HCT116 (cell line): Measurements from ENCODE around the gene FAT1. TPM values are rescaled to one million over a fixed set of nuclear protein-coding genes. Genes with fewer than 3 reads are reported as not detected.

Source experiments
- ATAC-seq: fragments of 200-7000 bp; cut with Tn5 transposase; 2 replicates; pipeline ENCODE4 v1.9.1; 2020; ENCODE audit warnings: mild to moderate bottlenecking, moderate library complexity
- BruUV-seq: library from RNA; stranded (reverse); fragments of 400-500 nt; replicated peaks from 2 replicates; lab custom pipeline; 2021; lab: Mats Ljungman, UMichigan
- CTCF ChIA-PET: fragments of 300-600 bp; sonication (Branson Sonifier 250); formaldehyde crosslinking; loops from one replicate; lab custom pipeline; 2021; ENCODE audit warnings: antibody characterized with exemption; lab: Charles Lee
- POLR2A ChIA-PET: fragments of 300-600, 350-600 bp; sonication (Branson Sonifier 250); formaldehyde crosslinking; loops from one replicate; lab custom pipeline; 2021; ENCODE audit warnings: antibody characterized with exemption; lab: Charles Lee
- RAD21 ChIA-PET, 2 experiments: fragments of 300-600 bp; sonication (Branson Sonifier 250); formaldehyde crosslinking; loops; one replicate each; lab custom pipeline; 2023; ENCODE audit warnings: low total read pairs in 2 of 2; ENCODE audit not compliant: uncharacterized antibody in 2 of 2, unreplicated experiment in 2 of 2, low non-redundant PET in 1 of 2; lab: Charles Lee
- DNase-seq: peaks from one replicate; pipeline ENCODE4 v3.0.0-alpha.2; 2010; ENCODE audit warnings: low read depth, low spot score
- H2AFZ ChIP-seq: fragments of 200-600 bp; shearing (Covaris generic), sonication (generic); 2 replicates; pipeline ENCODE4 v1.6.1; 2017; ENCODE audit warnings: low read depth, mixed run types, mixed read lengths, antibody characterized with exemption, low read length; ENCODE audit not compliant: poor library complexity, severe bottlenecking
- H3K27ac ChIP-seq: 2 replicates; pipeline ENCODE4 v1.5.1; 2012; ENCODE audit warnings: low read depth, low read length
- H3K27me3 ChIP-seq: fragments of 200-600 bp; sonication (generic); 2 replicates; pipeline ENCODE4 v1.6.1; 2016; ENCODE audit warnings: mixed run types, low read length, mixed read lengths; ENCODE audit not compliant: insufficient read depth
- H3K36me3 ChIP-seq, 2 experiments: fragments of 200-500 bp in 1 of 2; fragments of 200-600 bp in 1 of 2; sonication (Bioruptor generic) in 1 of 2; sonication (generic) in 1 of 2; 2 replicates each; pipeline versions ENCODE4 v1.5.1 to v1.6.1; 2014 to 2016; ENCODE audit warnings: low read length in 2 of 2, inconsistent platforms in 1 of 2, mixed read lengths in 1 of 2, mixed run types in 1 of 2; ENCODE audit not compliant: insufficient read depth in 2 of 2, control insufficient read depth in 1 of 2
- H3K4me1 ChIP-seq, 2 experiments: fragments of 200-600 bp in 1 of 2; sonication (generic) in 1 of 2; 2 replicates each; pipeline versions ENCODE4 v1.5.1 to v1.6.1; 2012 to 2017; ENCODE audit warnings: low read length in 2 of 2, inconsistent platforms in 1 of 2, mild to moderate bottlenecking in 1 of 2, mixed read lengths in 1 of 2, mixed run types in 1 of 2, moderate library complexity in 1 of 2; ENCODE audit not compliant: insufficient read depth in 2 of 2, control insufficient read depth in 1 of 2
- H3K4me2 ChIP-seq: fragments of 200-600 bp; sonication (generic); 2 replicates; pipeline ENCODE4 v1.6.1; 2017; ENCODE audit warnings: mixed run types, low read length, mixed read lengths
- H3K4me3 ChIP-seq, 2 experiments: fragments of 200-600 bp in 1 of 2; sonication (generic) in 1 of 2; replicated peaks in 1 of 2; 2 replicates each; pipeline ENCODE4 v1.5.1; 2011 to 2016; ENCODE audit warnings: low read length in 2 of 2, control low read depth in 1 of 2, low read depth in 1 of 2, mild to moderate bottlenecking in 1 of 2, mixed read lengths in 1 of 2, mixed run types in 1 of 2
- H3K79me2 ChIP-seq: fragments of 200-600 bp; sonication (generic); 2 replicates; pipeline ENCODE4 v1.6.1; 2017; ENCODE audit warnings: mild to moderate bottlenecking, mixed run types, low read length, moderate library complexity, mixed read lengths; ENCODE audit not compliant: insufficient read depth
- H3K9ac ChIP-seq: fragments of 200-600 bp; sonication (generic); 2 replicates; pipeline ENCODE4 v1.6.1; 2016; ENCODE audit warnings: low read length, mixed read lengths
- H3K9me2 ChIP-seq: fragments of 200-600 bp; sonication (generic), shearing (Covaris generic); 2 replicates; pipeline ENCODE4 v1.6.1; 2017; ENCODE audit warnings: mixed run types, mild to moderate bottlenecking, moderate library complexity; ENCODE audit not compliant: insufficient read depth
- H3K9me3 ChIP-seq, 2 experiments: fragments of 200-500 bp in 1 of 2; fragments of 200-600 bp in 1 of 2; sonication (Bioruptor generic) in 1 of 2; sonication (generic) in 1 of 2; 2 replicates each; pipeline ENCODE4 v1.6.1; 2014 to 2017; ENCODE audit warnings: low read length in 2 of 2, mixed read lengths in 2 of 2, inconsistent platforms in 1 of 2, low read depth in 1 of 2, mild to moderate bottlenecking in 1 of 2, mixed run types in 1 of 2, moderate library complexity in 1 of 2; ENCODE audit not compliant: control insufficient read depth in 1 of 2, insufficient read depth in 1 of 2
- H4K20me1 ChIP-seq: fragments of 200-600 bp; sonication (generic), shearing (Covaris generic); 2 replicates; pipeline ENCODE4 v1.6.1; 2017; ENCODE audit warnings: mixed run types, mild to moderate bottlenecking, moderate library complexity; ENCODE audit not compliant: insufficient read depth
- ATF3 ChIP-seq: IDR thresholded peaks from 2 replicates; pipeline ENCODE4 v1.6.1; 2012
- CBX3 ChIP-seq: IDR thresholded peaks from 2 replicates; pipeline ENCODE4 v1.6.1; 2012; ENCODE audit warnings: low read depth
- CEBPB ChIP-seq: IDR thresholded peaks from 2 replicates; pipeline ENCODE4 v1.6.1; 2012; ENCODE audit warnings: low read depth
- CTCF ChIP-seq, 3 experiments: fragments of 200-600 bp in 1 of 3; sonication (generic) in 1 of 3; IDR thresholded peaks in 2 of 3; conservative IDR thresholded peaks in 1 of 3; 2 replicates each; pipeline ENCODE4 v1.5.1; 2012 to 2017; ENCODE audit warnings: low read depth in 2 of 3, low read length in 2 of 3, antibody characterized with exemption in 1 of 3, borderline replicate concordance in 1 of 3, control low read depth in 1 of 3, mild to moderate bottlenecking in 1 of 3, mixed read lengths in 1 of 3, mixed run types in 1 of 3, moderate library complexity in 1 of 3; ENCODE audit not compliant: insufficient read depth in 1 of 3
- EGR1 ChIP-seq: IDR thresholded peaks from 2 replicates; pipeline ENCODE4 v1.6.1; 2012; ENCODE audit warnings: low read depth
- ELF1 ChIP-seq: IDR thresholded peaks from 2 replicates; pipeline ENCODE4 v1.6.1; 2012; ENCODE audit warnings: low read depth, borderline replicate concordance
- EZH2 ChIP-seq: fragments of 200-600 bp; sonication (generic); IDR thresholded peaks from 2 replicates; pipeline ENCODE4 v1.6.1; 2017; ENCODE audit warnings: antibody characterized with exemption, mixed run types
- FOSL1 ChIP-seq: IDR thresholded peaks from 2 replicates; pipeline ENCODE4 v1.6.1; 2012; ENCODE audit warnings: low read depth
- JUND ChIP-seq: IDR thresholded peaks from 2 replicates; pipeline ENCODE4 v1.6.1; 2012
- MAX ChIP-seq: IDR thresholded peaks from 2 replicates; pipeline ENCODE4 v1.6.1; 2012
- POLR2A ChIP-seq: IDR thresholded peaks from 2 replicates; pipeline ENCODE4 v1.7.0; 2011; ENCODE audit warnings: borderline replicate concordance; ENCODE audit not compliant: insufficient read depth, insufficient read length; ENCODE audit errors: extremely low read depth
- POLR2AphosphoS5 ChIP-seq: IDR thresholded peaks from 2 replicates; pipeline ENCODE4 v1.6.1; 2011; ENCODE audit warnings: mild to moderate bottlenecking, low read depth, low read length, moderate library complexity
- RAD21 ChIP-seq: IDR thresholded peaks from 2 replicates; pipeline ENCODE4 v1.6.1; 2012; ENCODE audit warnings: low read depth, mild to moderate bottlenecking
- SIN3A ChIP-seq: IDR thresholded peaks from 2 replicates; pipeline ENCODE4 v1.6.1; 2012; ENCODE audit warnings: low read depth
- SP1 ChIP-seq: IDR thresholded peaks from 2 replicates; pipeline ENCODE4 v1.6.1; 2012; ENCODE audit warnings: low read depth
- SRF ChIP-seq: IDR thresholded peaks from 2 replicates; pipeline ENCODE4 v1.6.1; 2012; ENCODE audit warnings: low read depth
- TCF7L2 ChIP-seq: IDR thresholded peaks from 2 replicates; pipeline ENCODE4 v1.7.0; 2011; ENCODE audit warnings: borderline replicate concordance, inconsistent platforms; ENCODE audit not compliant: insufficient read depth, insufficient read length; ENCODE audit errors: extremely low read depth
- YY1 ChIP-seq: IDR thresholded peaks from 2 replicates; pipeline ENCODE4 v1.6.1; 2011; ENCODE audit warnings: low read length, low read depth, moderate library complexity, mild to moderate bottlenecking; ENCODE audit not compliant: insufficient replicate concordance; ENCODE audit errors: extremely low read depth
- ZBTB33 ChIP-seq: IDR thresholded peaks from 2 replicates; pipeline ENCODE4 v1.6.1; 2011; ENCODE audit warnings: mild to moderate bottlenecking, low read length, moderate library complexity; ENCODE audit not compliant: insufficient replicate concordance; ENCODE audit errors: extremely low read depth
- ZNF274 ChIP-seq: fragments of 200-500 bp; sonication (Bioruptor generic); IDR thresholded peaks from 2 replicates; pipeline ENCODE4 v1.6.1; 2014; ENCODE audit warnings: mild to moderate bottlenecking, low read depth, low read length, inconsistent platforms
- intact Hi-C: fragments of 100-400 bp; cut with micrococcal nuclease; formaldehyde crosslinking; loops from 2 replicates; pipeline ENCODE4 v1.10.0; 2022
- total RNA-seq: library from RNA; stranded (reverse); gene quantifications from one replicate; pipeline ENCODE4 v1.2.1, GENCODE V29; 2021; ENCODE audit not compliant: unreplicated experiment

Gene FAT1
- total RNA-seq, 1 experiment from 2014 or later, result 676 TPM

DNA sequence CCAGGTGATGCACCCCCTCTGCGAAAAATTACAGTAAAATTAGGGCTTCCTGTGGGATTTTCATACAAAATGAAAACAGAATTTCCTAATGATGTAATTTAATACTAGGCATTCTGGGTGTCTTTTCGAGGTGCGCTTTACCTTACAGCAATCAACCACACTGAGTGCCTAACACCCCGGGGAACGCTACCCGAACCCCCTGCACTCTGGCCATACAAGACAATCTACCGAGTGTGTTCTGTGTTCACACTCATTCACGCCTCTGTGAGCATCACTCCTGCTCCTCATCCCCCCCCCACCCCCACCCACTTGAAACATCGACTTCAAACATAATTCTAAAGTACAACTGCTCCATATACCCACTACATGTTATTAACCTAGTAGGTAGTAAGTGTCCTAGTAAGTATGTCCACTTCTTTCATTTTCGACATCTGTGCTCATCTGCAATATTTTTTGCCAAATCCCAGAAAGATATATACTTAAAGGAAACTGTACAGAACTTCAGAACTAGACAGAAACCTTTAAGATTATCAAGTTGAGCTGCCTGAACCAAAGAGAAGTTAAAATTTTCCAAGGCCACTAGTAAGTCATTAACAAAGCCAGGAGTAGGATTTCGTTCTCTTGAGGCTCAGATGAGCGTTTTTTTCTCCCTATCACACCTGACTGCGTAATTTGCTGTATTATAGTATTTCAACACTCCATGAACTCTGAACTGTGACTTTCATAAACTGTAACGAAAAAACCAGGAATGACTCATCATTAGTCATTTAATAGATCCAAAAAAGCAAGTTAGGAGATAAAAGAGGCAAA lies 80.0 kb downstream of the FAT1 start:
- peak overlapping the region; percentile 41; the same call in 1 of the 2 replicates for H3K27ac ChIP-seq
- CTCF ChIA-PET, result no interaction called here
- H3K9ac ChIP-seq, result no peak overlapping the region
- H3K9me3 ChIP-seq, result no peaks in the 10 kb centered on the region
- H3K27me3 ChIP-seq, result no peaks in the 10 kb centered on the region
- no peaks in the 10 kb centered on the region for H3K9me2 ChIP-seq
- H3K4me2 ChIP-seq, result peak overlapping the region; percentile 35
- intact Hi-C loops, result no loop called here
- H3K4me3 ChIP-seq, result no peak overlapping the region
- H3K79me2 ChIP-seq, result peaks cover 99% of the 10 kb centered on the region
- RAD21 ChIA-PET, result no interaction called here
- BruUV-seq, result no TSS peak
- H2AFZ ChIP-seq, result no peak overlapping the region
- POLR2A ChIA-PET, result no interaction called here
- no peak for DNase-seq
- ATAC-seq, result no peak
- peaks cover 21 to 56% of the 10 kb centered on the region in 2 experiments for H3K36me3 ChIP-seq
- H3K4me1 ChIP-seq, result peaks cover 22 to 43% of the 10 kb centered on the region in 2 experiments
- H4K20me1 ChIP-seq, result peaks cover 74% of the 10 kb centered on the region
- TF ChIP-seq ELF1 (no peak; the same call in 1 of the 2 replicates), CEBPB (peak; percentile 87), SP1 (peak; percentile 46), FOSL1 (peak; percentile 92), JUND (peak; percentile 65), SIN3A (no peak), POLR2AphosphoS5 (no peak), EZH2 (no peak), TCF7L2 (no peak), CTCF (IDR thresholded peaks at IDR 0.05 in 2 of 3, conservative IDR thresholded peaks at IDR 0.05 in 1 of 3; ENCODE audit: borderline replicate concordance in 1 of 3, insufficient read depth in 1 of 3, low read depth in 2 of 3, low read length in 2 of 3) (no peak), YY1 (no peak), ATF3 (no peak), RAD21 (no peak), ZNF274 (no peak), ZBTB33 (no peak), CBX3 (peak; percentile 59; the same call in 1 of the 2 replicates), EGR1 (no peak), POLR2A (no peak), MAX (0 out of 2 replicates have a peak, but pooled peaks have one; percentile 13), SRF (peak; percentile 46; the same call in 1 of the 2 replicates)
